HEK293T (cell line): Measurements from ENCODE around the gene CARD14.

ENCODE experiments used
- L3MBTL2 ChIP-seq: fragments of 450-650 bp; conservative IDR thresholded peaks from 2 replicates; pipeline ENCODE4 v1.6.1; 2016; ENCODE audit warnings: mild to moderate bottlenecking
- SP1 ChIP-seq: fragments of 450-650 bp; IDR thresholded peaks from 2 replicates; pipeline ENCODE4 v1.6.1; 2017
- TF ChIP-seq, protein P1 (sequence below): fragments of 450-650 bp; IDR thresholded peaks from 2 replicates; pipeline ENCODE4 v1.6.1; 2016

DNA sequence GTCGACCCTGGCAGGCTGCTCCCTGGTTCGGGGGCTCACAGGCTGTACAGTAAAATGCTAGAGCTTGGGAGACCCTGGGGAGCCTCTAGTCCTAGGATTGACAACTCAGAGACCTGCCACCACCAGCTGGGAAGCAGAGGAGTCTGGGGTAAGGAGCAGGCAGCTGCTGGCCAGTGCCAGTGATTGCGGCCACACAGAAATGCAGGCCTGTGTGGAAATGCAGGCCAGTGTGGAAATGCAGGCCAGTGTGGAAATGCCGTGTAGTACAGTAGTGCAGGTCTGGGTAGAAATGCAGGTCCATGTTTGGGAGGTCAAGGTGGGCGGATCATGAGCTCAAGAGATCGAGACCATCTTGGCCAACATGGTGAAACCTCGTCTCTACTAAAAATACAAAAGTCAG is 26.8 kb downstream of the CARD14 start:
- TF ChIP-seq, protein P1, sequence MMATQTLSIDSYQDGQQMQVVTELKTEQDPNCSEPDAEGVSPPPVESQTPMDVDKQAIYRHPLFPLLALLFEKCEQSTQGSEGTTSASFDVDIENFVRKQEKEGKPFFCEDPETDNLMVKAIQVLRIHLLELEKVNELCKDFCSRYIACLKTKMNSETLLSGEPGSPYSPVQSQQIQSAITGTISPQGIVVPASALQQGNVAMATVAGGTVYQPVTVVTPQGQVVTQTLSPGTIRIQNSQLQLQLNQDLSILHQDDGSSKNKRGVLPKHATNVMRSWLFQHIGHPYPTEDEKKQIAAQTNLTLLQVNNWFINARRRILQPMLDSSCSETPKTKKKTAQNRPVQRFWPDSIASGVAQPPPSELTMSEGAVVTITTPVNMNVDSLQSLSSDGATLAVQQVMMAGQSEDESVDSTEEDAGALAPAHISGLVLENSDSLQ = no peak
- no peak for TF ChIP-seq SP1
- no peak for TF ChIP-seq L3MBTL2
